Mononuclear cell (primary cell): ENCODE results near the gene ERGIC2. TPM values are rescaled to one million over a fixed set of nuclear protein-coding genes. Genes with fewer than 3 reads are reported as not detected.

Source experiments
- H3K27me3 ChIP-seq: 2 replicates; pipeline ENCODE4 v1.6.0; 2011; ENCODE audit warnings: low read length, control low read depth; ENCODE audit not compliant: insufficient read depth
- H3K4me1 ChIP-seq: 2 replicates; pipeline ENCODE4 v1.5.1; 2011; ENCODE audit warnings: mild to moderate bottlenecking, low read length, control low read depth; ENCODE audit not compliant: insufficient read depth
- H3K4me3 ChIP-seq: 2 replicates; pipeline ENCODE4 v1.5.1; 2011; ENCODE audit warnings: mild to moderate bottlenecking, low read length, moderate library complexity
- H3K9me3 ChIP-seq: 2 replicates; pipeline ENCODE4 v1.5.1; 2011; ENCODE audit warnings: low read depth, mild to moderate bottlenecking, control low read depth, low read length
- total RNA-seq: library from RNA; depleted of rRNA; stranded (reverse); fragments of >200 nt; gene quantifications from one replicate; pipeline ENCODE4 v1.2.3, GENCODE V29; 2012

The ERGIC2 gene, protein sequence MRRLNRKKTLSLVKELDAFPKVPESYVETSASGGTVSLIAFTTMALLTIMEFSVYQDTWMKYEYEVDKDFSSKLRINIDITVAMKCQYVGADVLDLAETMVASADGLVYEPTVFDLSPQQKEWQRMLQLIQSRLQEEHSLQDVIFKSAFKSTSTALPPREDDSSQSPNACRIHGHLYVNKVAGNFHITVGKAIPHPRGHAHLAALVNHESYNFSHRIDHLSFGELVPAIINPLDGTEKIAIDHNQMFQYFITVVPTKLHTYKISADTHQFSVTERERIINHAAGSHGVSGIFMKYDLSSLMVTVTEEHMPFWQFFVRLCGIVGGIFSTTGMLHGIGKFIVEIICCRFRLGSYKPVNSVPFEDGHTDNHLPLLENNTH
- total RNA-seq, result 42.4 TPM

DNA sequence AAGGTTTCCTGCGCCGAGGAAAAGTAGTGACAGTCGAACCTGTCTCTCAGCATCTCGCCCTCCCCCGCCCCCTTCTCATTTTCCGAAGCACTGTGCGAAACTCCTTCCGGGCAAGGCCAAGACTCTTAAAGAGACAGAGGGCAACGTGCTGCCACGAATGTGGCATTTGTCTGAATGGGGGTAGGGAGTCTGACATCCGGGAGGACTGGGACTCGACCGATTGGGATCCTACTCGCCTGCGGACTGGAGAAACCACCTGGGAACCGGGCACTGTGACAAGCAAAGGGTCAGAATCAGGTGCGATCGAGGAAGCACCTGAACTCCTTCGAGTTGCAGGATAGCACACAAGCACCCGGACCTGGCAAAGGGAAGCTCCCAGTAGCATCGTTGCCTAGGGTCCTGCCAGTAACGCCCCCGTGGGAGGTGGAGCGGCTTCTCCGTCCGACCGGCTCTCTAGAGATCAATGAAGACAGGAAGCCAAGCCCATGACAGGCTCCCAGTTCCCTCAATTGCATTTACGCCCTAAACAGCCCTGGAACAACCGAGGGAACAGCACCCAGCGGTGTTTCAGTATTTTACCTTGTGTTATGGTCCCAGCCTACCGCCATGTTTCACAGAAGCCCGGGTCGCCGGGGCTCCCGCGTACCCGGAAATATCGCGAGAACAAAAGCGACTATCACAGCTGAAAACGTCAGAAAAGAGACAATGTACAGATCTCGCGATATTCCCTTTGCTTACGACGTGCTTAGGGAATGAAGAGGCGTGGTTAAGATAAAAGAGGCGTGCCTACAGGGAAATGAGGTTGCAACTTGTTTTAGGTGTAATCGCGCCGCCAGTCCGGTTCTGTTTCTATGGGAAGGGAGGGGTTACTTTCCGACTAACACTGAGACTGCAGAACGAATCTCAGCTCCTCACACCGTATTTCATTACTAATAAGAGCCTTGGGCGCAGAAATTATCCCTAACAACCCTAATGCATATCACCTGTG, at the start of gene ERGIC2:
ERGIC2 (minus strand) TSS at position 637 of the 988 bp plus-strand sequence. CDS start 9,539 bp downstream, outside the sequence.
- Histone ChIP-seq H3K4me3 (peak within 1 kb of the TSS; percentile 93), H3K4me1 (no peaks in the 10 kb centered on the region), H3K9me3 (no peaks in the 10 kb centered on the region), H3K27me3 (no peaks in the 10 kb centered on the region)

DNA sequence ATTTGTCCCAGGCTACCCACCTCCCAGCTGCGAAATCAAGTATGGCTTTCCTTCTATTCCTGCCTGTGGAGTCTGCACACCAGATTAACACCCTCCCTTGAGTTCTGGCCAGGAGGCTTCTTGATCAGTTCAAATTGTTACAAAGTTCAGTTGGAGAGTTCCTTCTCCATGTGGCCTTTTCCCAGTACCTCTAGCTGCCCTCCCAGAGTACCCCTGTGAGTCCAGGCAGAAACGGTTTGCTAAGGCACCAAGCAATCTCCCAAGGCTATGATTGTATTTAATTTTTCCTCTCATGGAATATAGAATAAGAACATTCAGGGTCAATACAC, 49.7 kb upstream of the ERGIC2 start:
- Histone ChIP-seq H3K4me3 (no peak overlapping the region), H3K27me3 (no peaks in the 10 kb centered on the region), H3K9me3 (no peaks in the 10 kb centered on the region), H3K4me1 (peaks cover 28% of the 10 kb centered on the region)

DNA sequence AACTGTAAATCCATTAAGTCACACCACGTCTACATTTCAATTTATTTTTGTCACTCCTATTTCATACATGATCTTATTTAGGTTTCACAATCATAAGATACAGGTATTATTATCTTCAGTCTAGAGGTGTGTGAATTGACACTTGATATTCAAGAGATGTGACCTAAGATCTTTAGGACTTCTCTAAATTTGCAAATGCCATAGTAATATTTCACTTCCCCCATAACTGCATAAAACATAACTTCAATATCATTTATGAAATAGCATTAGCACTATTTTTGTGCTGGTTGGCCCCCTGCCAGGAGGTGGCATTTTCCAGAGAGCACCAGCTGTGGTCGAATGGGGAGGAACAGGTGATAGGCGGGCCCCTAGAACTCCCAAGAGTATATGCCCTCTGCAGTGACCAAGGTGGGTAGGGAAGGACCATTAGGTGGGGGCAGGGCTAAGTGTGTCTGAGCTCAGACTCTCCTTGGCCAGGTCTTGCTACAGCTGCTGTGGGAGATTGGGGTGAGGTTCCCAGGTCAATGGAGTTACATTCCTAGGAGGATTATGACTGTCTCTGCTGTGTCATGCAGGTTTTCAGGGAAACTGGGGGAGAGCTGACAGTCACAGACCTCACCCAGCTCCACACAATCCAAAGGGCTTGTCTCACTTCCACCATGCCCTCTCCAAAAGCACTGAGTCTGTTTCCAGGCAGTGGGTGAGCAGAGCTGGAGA, 49.2 kb upstream of the ERGIC2 start:
- Histone ChIP-seq H3K4me3 (no peak overlapping the region), H3K27me3 (no peaks in the 10 kb centered on the region), H3K4me1 (peaks cover 25% of the 10 kb centered on the region), H3K9me3 (no peaks in the 10 kb centered on the region)

DNA sequence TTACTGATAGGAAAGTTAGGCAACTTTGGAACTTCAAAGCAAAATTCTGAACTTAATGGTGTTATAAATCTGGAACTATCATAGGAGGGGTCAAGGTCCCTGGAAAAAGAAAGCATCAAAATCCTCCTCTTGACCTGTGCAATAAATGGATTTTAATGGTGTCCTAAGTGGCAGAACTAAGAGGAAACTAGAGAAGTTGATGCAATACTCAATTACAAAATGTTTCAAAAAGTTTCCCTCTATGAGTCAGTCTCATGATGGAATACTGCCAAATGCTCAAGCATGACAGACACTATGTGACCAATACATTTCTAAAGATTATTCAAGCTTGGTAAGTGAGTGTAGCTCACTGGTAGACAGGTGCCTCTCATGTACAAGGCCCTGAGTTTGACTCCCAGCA, 47.7 kb upstream of the ERGIC2 start:
- peaks cover 25% of the 10 kb centered on the region for H3K4me1 ChIP-seq
- H3K4me3 ChIP-seq, result no peak overlapping the region
- H3K27me3 ChIP-seq, result no peaks in the 10 kb centered on the region
- no peaks in the 10 kb centered on the region for H3K9me3 ChIP-seq

DNA sequence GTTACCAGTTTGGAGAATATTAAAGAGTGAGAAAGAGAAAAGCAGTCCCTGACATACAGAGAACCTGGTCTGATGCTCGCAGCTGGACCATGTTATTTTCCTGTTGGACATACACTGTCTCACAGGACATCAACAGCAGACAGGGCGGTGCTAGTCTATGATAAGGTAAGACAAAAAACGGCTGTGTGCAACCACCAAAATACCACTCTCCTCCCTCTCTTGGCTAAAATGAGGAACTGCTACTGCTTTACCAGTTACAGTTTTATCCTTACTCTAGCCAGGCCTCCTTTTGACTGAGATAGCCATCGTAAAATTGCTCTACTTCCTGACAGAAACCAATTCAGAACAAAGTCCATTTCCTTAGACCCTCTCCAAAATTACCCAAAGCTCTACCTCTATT, 47.0 kb upstream of the ERGIC2 start:
- no peak overlapping the region for H3K4me3 ChIP-seq
- no peaks in the 10 kb centered on the region for H3K27me3 ChIP-seq
- H3K9me3 ChIP-seq, result no peaks in the 10 kb centered on the region
- peaks cover 25% of the 10 kb centered on the region for H3K4me1 ChIP-seq

DNA sequence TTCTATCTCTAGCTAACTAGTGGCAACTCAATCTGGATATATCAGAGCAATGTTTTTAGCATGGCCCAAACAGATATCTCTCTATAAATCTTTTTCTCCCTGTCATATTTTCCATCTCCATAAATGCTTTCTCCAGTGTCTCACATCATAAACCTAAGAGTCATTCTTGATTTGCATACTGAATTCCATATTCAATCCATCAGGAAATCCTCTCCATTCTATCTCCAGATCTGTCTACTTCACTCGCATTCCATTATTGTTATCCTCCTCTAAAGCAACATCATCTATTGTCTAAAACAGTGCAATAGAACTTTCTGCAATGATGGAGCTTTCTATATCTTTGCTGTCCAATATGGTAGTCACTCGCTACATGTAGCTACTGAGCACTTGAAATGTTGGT, 45.5 kb upstream of the ERGIC2 start:
- no peaks in the 10 kb centered on the region for H3K27me3 ChIP-seq
- H3K4me3 ChIP-seq, result no peak overlapping the region
- no peaks in the 10 kb centered on the region for H3K9me3 ChIP-seq
- H3K4me1 ChIP-seq, result peaks cover 25% of the 10 kb centered on the region

DNA sequence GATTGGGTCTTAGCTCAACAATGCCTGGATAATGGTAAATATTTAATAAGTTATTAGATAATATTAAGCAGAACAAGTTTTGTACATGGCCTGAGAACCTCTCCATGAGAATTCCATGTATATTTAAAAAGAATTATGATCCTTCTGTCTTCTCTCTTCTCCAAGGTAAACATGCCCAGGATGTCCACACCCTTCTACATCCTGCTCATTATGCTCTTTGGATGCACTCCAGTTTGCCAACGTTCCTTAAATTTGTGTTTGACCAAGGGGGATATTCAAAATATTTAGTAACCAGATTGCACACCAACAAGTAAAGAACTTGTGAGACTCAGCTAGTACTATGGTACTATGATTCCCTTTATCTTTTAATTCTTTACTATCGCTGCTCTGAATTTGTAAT, 44.8 kb upstream of the ERGIC2 start:
- Histone ChIP-seq H3K9me3 (no peaks in the 10 kb centered on the region), H3K4me1 (peaks cover 25% of the 10 kb centered on the region), H3K4me3 (no peak overlapping the region), H3K27me3 (peaks cover 4% of the 10 kb centered on the region)

DNA sequence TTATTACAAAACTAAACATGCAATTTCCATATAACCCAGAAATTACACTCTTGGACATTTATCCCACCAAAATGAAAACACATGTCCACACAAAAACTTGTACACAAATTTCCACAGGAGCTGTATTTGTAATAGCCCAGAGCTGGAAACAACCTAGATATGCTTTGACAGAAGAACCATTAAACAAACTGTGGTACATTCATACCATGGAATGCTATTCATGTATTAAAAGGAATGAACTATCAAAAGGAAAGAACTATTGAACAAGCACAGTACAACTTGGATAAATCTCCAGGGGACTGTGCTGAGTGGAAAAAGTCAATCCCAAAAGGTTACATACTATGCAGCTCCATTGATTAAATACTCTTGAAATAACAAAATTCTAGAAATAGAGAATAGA, 35.8 kb upstream of the ERGIC2 start:
- H3K4me3 ChIP-seq, result no peak overlapping the region
- no peaks in the 10 kb centered on the region for H3K9me3 ChIP-seq
- no peaks in the 10 kb centered on the region for H3K4me1 ChIP-seq
- peaks cover 28% of the 10 kb centered on the region for H3K27me3 ChIP-seq

DNA sequence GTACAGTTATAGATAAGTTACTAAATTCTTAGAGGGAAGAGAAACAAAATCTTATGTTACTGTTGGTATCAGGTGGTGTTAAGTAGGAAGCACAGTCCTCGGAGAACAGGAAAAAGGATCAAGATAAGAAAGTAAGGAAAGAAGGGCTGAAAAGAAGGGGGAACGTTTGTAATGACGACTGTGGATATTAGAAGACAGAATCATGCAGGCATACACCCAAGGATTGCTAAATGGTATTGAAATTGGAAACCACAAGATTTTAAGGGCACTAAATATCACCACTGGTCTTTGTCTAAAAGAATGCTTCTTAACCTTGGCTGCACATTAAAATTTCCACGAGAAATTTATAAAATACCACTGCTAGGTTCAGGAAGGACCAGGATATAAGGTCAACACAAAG, 34.1 kb upstream of the ERGIC2 start:
- Histone ChIP-seq H3K4me3 (no peak overlapping the region), H3K9me3 (no peaks in the 10 kb centered on the region), H3K27me3 (peaks cover 24% of the 10 kb centered on the region), H3K4me1 (no peaks in the 10 kb centered on the region)

DNA sequence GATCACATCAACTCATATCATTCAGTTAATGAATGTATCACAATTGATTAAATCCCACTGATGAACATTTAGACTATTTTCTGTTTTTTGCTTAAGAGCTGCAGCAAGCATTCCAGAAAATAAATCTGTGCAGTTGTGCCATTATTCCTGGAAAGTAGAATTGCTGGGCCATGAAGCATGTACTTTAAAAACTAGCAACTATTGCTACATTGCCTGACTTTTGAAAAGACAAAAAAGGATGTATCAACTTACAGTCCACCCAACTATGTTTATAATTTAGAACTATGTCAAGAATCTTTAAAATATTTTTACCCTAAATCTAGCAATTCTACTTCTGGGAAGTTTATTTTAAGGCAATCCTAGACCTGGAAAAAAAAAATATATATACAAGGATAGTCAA, 33.4 kb upstream of the ERGIC2 start:
- Histone ChIP-seq H3K27me3 (peaks cover 24% of the 10 kb centered on the region), H3K9me3 (no peaks in the 10 kb centered on the region), H3K4me1 (no peaks in the 10 kb centered on the region), H3K4me3 (no peak overlapping the region)

DNA sequence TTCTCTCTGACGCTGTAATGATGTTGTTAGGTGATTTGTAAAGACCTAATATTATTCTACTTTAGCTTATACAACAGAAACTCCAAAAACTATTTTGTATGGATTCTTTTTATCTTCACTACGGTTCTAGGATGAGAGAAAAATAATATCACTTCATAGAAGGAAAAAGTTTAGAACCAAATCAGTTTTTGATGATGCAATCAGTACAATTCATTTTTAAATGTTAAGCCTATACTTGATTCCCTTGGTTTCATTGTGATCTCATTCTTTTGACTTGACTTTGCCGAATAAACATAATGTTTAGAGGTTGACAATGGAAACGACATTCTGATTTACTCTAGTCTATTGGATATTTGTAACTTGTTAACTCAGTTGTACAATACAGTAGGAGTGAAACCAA, 24.6 kb upstream of the ERGIC2 start:
- H3K4me3 ChIP-seq, result no peak overlapping the region
- no peaks in the 10 kb centered on the region for H3K9me3 ChIP-seq
- H3K4me1 ChIP-seq, result no peaks in the 10 kb centered on the region
- no peaks in the 10 kb centered on the region for H3K27me3 ChIP-seq

DNA sequence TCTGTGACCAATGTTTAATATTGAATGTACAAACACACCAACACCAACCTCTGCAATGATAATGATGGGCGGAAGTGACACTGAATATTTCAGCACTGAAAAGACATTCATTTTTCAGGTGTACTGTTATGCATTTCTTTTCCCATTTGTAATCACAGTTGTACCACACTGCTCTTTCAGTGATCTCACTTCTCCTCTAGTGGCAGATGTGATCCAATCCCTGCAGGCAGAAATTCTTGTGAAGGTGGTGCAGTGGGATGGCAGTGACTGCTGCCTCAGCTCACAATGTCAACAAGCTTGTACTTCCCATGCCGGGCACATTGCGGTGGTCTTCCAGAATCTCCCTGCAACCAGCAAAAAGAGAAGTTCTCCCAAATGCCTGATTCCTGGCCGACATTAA, 23.0 kb upstream of the ERGIC2 start:
- Histone ChIP-seq H3K9me3 (no peaks in the 10 kb centered on the region), H3K4me3 (no peak overlapping the region), H3K4me1 (no peaks in the 10 kb centered on the region), H3K27me3 (peaks cover 3% of the 10 kb centered on the region)

DNA sequence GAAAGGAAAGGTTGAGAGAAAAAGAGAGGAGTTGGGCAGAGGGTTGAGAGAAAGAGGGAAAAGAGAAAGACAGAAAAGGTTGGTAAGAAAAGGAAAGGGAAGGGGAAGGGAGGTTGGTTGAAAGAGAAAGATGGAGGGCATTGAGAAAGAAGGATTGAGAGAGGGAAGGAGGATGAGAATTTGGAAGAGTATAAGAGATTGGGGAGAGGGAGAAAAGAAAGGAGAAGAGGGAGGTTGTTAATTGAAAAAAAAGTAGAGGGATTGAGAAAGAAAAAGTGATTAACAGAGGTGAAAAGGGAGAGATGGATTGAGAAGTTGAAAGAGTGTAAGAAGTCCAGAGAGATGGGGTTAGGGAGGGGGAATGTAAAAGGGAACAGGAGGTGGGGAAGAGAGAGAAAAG, 21.5 kb upstream of the ERGIC2 start:
- peaks cover 7% of the 10 kb centered on the region for H3K27me3 ChIP-seq
- no peak overlapping the region for H3K4me3 ChIP-seq

DNA sequence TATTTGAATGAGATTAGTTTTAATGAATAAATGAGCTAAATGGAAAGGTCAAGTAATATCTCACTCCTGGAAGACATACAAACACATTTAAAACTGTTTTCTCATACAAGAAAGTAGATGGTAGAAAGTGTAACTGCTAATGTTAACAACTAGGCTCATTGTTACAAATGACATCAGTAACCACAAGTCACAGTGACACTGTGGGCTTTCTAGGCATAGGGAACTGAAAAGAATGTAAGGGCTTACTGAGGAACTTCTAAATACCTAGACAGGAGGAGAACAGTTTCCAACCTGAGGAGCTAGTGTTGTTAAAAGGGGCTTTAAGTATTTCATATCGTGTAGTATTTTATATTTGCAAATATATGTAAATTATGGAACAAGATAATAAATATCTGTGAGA, 17.5 kb upstream of the ERGIC2 start:
- Histone ChIP-seq H3K27me3 (peaks cover 7% of the 10 kb centered on the region), H3K4me3 (no peak overlapping the region), H3K9me3 (no peaks in the 10 kb centered on the region), H3K4me1 (no peaks in the 10 kb centered on the region)

More for the DNA sequence above, 21.5 kb upstream of the ERGIC2 start:
- H3K9me3 ChIP-seq, result no peaks in the 10 kb centered on the region
- H3K4me1 ChIP-seq, result no peaks in the 10 kb centered on the region

DNA sequence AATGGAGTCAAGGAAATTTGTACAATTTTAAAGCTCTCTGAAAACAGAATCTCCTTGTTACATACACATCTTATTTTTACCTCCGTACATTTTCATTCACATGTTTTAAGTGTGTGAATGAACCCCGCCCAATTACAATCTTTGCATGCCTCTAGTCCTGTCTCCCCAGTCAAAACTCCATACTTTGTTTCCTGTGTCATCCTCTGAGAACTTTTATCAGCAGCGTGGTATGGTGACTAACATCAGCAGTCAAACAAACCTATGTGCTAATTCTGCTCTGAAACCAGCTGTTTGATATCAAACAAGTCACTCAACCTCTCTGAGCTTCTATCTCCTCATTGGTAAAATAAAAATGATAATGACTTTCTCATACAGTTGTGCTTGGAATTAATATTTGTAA, 15.8 kb upstream of the ERGIC2 start:
- Histone ChIP-seq H3K4me3 (no peak overlapping the region), H3K27me3 (peaks cover 7% of the 10 kb centered on the region), H3K4me1 (no peaks in the 10 kb centered on the region)

More for the DNA sequence above, 15.8 kb upstream of the ERGIC2 start:
- H3K9me3 ChIP-seq, result no peaks in the 10 kb centered on the region
